NCI-H146 treated with DMSO at 0.1 percent for 48 hours (cell line): ENCODE measurements around the gene LSM14B.

ENCODE experiments used
- DNase-seq: peaks from one replicate; lab custom pipeline; 2025; ENCODE audit not compliant: unreplicated experiment; lab: John Stamatoyannopoulos, UW

LSM14B gene

DNA sequence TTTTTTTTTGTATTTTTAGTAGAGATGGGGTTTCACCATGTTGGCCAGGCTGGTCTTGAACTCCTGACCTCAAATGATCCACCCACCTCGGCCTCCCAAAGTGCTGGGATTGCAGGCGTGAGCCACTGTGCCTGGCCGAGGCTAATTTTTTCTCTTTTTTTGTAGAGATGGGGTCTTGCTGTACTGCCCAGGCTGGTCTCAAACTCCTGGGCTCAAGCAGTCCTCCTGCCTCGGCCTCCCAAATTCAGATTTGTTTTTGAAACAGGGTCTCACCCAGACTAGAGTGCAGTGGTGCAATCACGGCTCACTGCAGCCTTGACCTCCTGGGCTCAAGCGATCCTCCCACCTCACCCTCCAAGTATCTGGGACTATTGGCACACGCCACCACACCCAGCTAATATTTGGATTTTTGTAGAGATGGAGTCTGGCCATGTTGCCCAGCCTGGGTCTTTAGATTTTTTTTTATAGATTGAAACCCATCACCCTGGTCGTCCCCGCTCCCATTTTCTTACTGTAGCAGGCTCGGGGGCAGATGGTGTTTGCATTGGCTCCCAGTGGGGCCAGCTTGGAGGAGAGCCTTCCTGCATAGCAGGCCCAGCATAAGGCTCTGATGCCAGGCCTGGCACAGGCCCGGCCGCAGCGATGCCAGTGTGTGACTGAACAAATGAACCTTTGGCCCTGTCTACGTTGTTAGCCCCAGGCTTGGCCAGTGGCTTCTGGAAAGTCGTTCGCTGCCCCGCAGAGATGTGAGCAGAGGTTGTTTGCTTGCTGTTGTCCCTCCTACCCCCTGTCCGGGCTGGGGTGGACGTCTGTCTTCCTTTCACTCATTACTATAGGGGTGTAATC lies 56.3 kb downstream of the LSM14B start:
- DNase-seq, result no peak

DNA sequence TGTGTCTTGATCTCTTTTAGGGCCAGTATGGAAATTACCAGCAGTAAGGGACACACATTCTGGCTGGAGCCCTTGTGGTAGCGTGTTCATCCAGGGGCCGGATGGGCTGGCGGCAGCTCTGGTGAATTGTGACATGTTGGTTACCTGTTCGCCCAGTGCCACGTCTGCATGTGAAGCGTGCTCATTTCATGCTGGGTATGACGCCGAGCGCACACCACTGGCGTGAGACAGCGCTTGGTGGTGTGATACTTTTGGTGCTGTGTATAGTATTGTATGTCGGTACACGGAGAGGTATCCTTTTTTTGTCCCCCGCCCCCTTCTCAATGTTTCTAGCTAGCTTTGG lies 56.9 kb downstream of the LSM14B start:
- no peak for DNase-seq

DNA sequence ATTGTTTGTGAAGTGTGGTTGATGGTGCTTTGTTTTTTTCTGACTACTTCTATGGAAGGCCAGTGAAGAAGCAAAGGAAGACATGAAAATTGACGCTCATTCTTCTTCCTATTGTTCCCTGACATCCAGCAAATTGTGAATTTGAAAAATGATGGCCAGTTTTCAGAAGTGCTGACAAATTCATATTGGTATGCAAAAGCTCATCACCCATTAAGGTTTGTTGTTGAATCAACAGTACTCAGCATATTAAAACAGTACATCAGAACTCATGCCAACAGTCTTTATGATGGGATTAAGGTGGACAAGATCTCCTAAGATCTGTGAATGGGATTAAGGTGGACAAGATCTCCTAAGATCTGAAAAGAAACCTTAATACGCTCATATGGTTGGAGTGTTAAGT lies 59.5 kb downstream of the LSM14B start:
- no peak for DNase-seq

DNA sequence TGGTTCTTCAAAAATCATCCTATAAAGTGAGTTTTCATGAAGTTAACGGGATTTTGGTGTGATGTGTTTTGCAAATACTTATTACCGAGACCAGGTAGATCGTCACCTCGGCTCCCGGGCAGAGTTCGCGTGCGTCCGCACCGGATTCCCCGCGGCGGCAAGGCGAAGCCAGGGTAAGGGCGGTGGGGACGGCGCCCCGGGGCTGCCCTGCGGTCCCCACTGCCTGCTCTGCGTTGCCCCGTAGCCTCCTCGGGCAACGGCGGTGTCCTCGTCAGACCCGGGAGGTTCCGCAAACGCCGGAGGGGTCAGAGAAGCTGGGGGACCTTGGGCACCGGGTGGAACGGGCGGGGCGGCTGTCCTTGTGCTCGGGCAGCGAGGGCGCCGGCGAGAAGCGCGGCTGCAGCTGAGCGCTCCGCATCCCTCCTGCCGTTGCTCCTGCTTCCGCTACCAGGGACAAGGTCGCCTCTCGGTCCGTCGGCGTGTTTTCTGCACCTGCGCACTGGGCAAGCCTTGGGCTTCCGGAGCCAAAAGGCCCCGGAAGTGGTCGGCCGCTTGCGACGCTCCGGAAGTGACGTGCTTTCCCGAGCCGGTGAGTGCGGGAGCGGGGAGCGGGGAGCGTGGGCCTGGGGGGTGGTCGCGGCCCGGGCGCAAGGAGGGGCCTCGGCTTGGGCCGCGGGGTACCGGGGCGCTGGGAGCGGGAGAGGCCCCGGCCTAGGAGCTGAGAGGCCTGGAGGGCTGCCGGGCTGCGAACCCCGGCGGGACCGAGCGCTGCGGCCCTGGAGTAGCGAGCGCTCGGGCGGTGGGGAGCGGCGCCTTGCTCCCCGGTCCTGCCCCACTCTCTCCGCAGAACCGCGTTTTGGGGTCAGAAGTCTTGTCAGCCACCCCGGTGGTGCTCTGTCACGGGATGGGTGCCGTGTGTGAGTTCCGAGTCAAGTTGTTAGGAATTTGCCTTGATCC lies 60.5 kb downstream of the LSM14B start, which contains the start of gene MTG2:
Gene MTG2 (plus strand): TSS at position 560 of the 957 bp plus-strand sequence. CDS start 10,393 bp downstream, outside the sequence.
- peak; percentile 93 for DNase-seq

DNA sequence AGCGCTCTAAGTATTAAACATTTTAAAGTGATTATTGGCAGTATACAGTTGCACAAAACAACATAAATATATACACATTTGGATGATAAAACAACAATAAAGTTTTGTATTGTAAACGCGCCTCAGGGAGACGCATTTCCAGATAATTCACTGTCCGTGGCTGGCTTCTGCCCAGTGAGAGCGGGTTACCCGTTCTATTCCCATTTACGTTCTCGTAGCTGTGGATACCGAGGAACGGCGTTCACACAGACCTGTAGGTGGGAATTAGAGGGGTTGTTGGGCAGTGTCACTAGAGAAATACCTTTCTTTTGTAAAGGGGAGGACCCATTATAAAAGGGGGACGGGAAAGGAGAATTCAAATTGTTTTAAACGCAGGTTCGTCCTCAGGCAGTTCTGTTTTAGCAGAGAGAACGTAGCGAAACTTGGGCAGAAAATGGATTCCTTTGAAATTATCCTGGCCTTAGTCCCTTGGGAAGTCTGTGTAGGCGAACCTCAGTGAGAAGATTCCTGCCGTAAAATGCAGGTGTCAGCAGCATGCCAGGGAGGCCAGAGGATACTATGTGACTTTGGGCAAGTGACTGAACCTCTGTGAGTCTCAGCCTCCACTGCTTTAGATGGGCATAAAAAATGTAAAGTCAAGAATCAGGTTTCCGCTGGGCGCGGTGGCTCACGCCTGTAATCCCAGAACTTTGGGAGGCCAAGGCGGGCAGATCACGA lies 61.3 kb downstream of the LSM14B start:
- no peak for DNase-seq
